HCT116 (cell line): Measurements from ENCODE around the gene UBE2D3. TPM values are rescaled to one million over a fixed set of nuclear protein-coding genes. Genes with fewer than 3 reads are reported as not detected.

Experiments
- ATAC-seq: fragments of 200-7000 bp; cut with Tn5 transposase; 2 replicates; pipeline ENCODE4 v1.9.1; 2020; ENCODE audit warnings: mild to moderate bottlenecking, moderate library complexity
- BruUV-seq: library from RNA; stranded (reverse); fragments of 400-500 nt; replicated peaks from 2 replicates; lab custom pipeline; 2021; lab: Mats Ljungman, UMichigan
- CTCF ChIA-PET: fragments of 300-600 bp; sonication (Branson Sonifier 250); formaldehyde crosslinking; loops from one replicate; lab custom pipeline; 2021; ENCODE audit warnings: antibody characterized with exemption; lab: Charles Lee
- POLR2A ChIA-PET: fragments of 300-600, 350-600 bp; sonication (Branson Sonifier 250); formaldehyde crosslinking; loops from one replicate; lab custom pipeline; 2021; ENCODE audit warnings: antibody characterized with exemption; lab: Charles Lee
- RAD21 ChIA-PET, 2 experiments: fragments of 300-600 bp; sonication (Branson Sonifier 250); formaldehyde crosslinking; loops; one replicate each; lab custom pipeline; 2023; ENCODE audit warnings: low total read pairs in 2 of 2; ENCODE audit not compliant: uncharacterized antibody in 2 of 2, unreplicated experiment in 2 of 2, low non-redundant PET in 1 of 2; lab: Charles Lee
- DNase-seq: peaks from one replicate; pipeline ENCODE4 v3.0.0-alpha.2; 2010; ENCODE audit warnings: low read depth, low spot score
- H2AFZ ChIP-seq: fragments of 200-600 bp; shearing (Covaris generic), sonication (generic); 2 replicates; pipeline ENCODE4 v1.6.1; 2017; ENCODE audit warnings: low read depth, mixed run types, mixed read lengths, antibody characterized with exemption, low read length; ENCODE audit not compliant: poor library complexity, severe bottlenecking
- H3K27ac ChIP-seq: 2 replicates; pipeline ENCODE4 v1.5.1; 2012; ENCODE audit warnings: low read depth, low read length
- H3K27me3 ChIP-seq: fragments of 200-600 bp; sonication (generic); 2 replicates; pipeline ENCODE4 v1.6.1; 2016; ENCODE audit warnings: mixed run types, low read length, mixed read lengths; ENCODE audit not compliant: insufficient read depth
- H3K36me3 ChIP-seq, 2 experiments: fragments of 200-500 bp in 1 of 2; fragments of 200-600 bp in 1 of 2; sonication (Bioruptor generic) in 1 of 2; sonication (generic) in 1 of 2; 2 replicates each; pipeline versions ENCODE4 v1.5.1 to v1.6.1; 2014 to 2016; ENCODE audit warnings: low read length in 2 of 2, inconsistent platforms in 1 of 2, mixed read lengths in 1 of 2, mixed run types in 1 of 2; ENCODE audit not compliant: insufficient read depth in 2 of 2, control insufficient read depth in 1 of 2
- H3K4me1 ChIP-seq, 2 experiments: fragments of 200-600 bp in 1 of 2; sonication (generic) in 1 of 2; 2 replicates each; pipeline versions ENCODE4 v1.5.1 to v1.6.1; 2012 to 2017; ENCODE audit warnings: low read length in 2 of 2, inconsistent platforms in 1 of 2, mild to moderate bottlenecking in 1 of 2, mixed read lengths in 1 of 2, mixed run types in 1 of 2, moderate library complexity in 1 of 2; ENCODE audit not compliant: insufficient read depth in 2 of 2, control insufficient read depth in 1 of 2
- H3K4me2 ChIP-seq: fragments of 200-600 bp; sonication (generic); 2 replicates; pipeline ENCODE4 v1.6.1; 2017; ENCODE audit warnings: mixed run types, low read length, mixed read lengths
- H3K4me3 ChIP-seq, 2 experiments: fragments of 200-600 bp in 1 of 2; sonication (generic) in 1 of 2; replicated peaks in 1 of 2; 2 replicates each; pipeline ENCODE4 v1.5.1; 2011 to 2016; ENCODE audit warnings: low read length in 2 of 2, control low read depth in 1 of 2, low read depth in 1 of 2, mild to moderate bottlenecking in 1 of 2, mixed read lengths in 1 of 2, mixed run types in 1 of 2
- H3K79me2 ChIP-seq: fragments of 200-600 bp; sonication (generic); 2 replicates; pipeline ENCODE4 v1.6.1; 2017; ENCODE audit warnings: mild to moderate bottlenecking, mixed run types, low read length, moderate library complexity, mixed read lengths; ENCODE audit not compliant: insufficient read depth
- H3K9ac ChIP-seq: fragments of 200-600 bp; sonication (generic); 2 replicates; pipeline ENCODE4 v1.6.1; 2016; ENCODE audit warnings: low read length, mixed read lengths
- H3K9me2 ChIP-seq: fragments of 200-600 bp; sonication (generic), shearing (Covaris generic); 2 replicates; pipeline ENCODE4 v1.6.1; 2017; ENCODE audit warnings: mixed run types, mild to moderate bottlenecking, moderate library complexity; ENCODE audit not compliant: insufficient read depth
- H3K9me3 ChIP-seq, 2 experiments: fragments of 200-500 bp in 1 of 2; fragments of 200-600 bp in 1 of 2; sonication (Bioruptor generic) in 1 of 2; sonication (generic) in 1 of 2; 2 replicates each; pipeline ENCODE4 v1.6.1; 2014 to 2017; ENCODE audit warnings: low read length in 2 of 2, mixed read lengths in 2 of 2, inconsistent platforms in 1 of 2, low read depth in 1 of 2, mild to moderate bottlenecking in 1 of 2, mixed run types in 1 of 2, moderate library complexity in 1 of 2; ENCODE audit not compliant: control insufficient read depth in 1 of 2, insufficient read depth in 1 of 2
- H4K20me1 ChIP-seq: fragments of 200-600 bp; sonication (generic), shearing (Covaris generic); 2 replicates; pipeline ENCODE4 v1.6.1; 2017; ENCODE audit warnings: mixed run types, mild to moderate bottlenecking, moderate library complexity; ENCODE audit not compliant: insufficient read depth
- ATF3 ChIP-seq: IDR thresholded peaks from 2 replicates; pipeline ENCODE4 v1.6.1; 2012
- CTCF ChIP-seq, 3 experiments: fragments of 200-600 bp in 1 of 3; sonication (generic) in 1 of 3; IDR thresholded peaks in 2 of 3; conservative IDR thresholded peaks in 1 of 3; 2 replicates each; pipeline ENCODE4 v1.5.1; 2012 to 2017; ENCODE audit warnings: low read depth in 2 of 3, low read length in 2 of 3, antibody characterized with exemption in 1 of 3, borderline replicate concordance in 1 of 3, control low read depth in 1 of 3, mild to moderate bottlenecking in 1 of 3, mixed read lengths in 1 of 3, mixed run types in 1 of 3, moderate library complexity in 1 of 3; ENCODE audit not compliant: insufficient read depth in 1 of 3
- EGR1 ChIP-seq: IDR thresholded peaks from 2 replicates; pipeline ENCODE4 v1.6.1; 2012; ENCODE audit warnings: low read depth
- ELF1 ChIP-seq: IDR thresholded peaks from 2 replicates; pipeline ENCODE4 v1.6.1; 2012; ENCODE audit warnings: low read depth, borderline replicate concordance
- EZH2 ChIP-seq: fragments of 200-600 bp; sonication (generic); IDR thresholded peaks from 2 replicates; pipeline ENCODE4 v1.6.1; 2017; ENCODE audit warnings: antibody characterized with exemption, mixed run types
- FOSL1 ChIP-seq: IDR thresholded peaks from 2 replicates; pipeline ENCODE4 v1.6.1; 2012; ENCODE audit warnings: low read depth
- JUND ChIP-seq: IDR thresholded peaks from 2 replicates; pipeline ENCODE4 v1.6.1; 2012
- MAX ChIP-seq: IDR thresholded peaks from 2 replicates; pipeline ENCODE4 v1.6.1; 2012
- POLR2AphosphoS5 ChIP-seq: IDR thresholded peaks from 2 replicates; pipeline ENCODE4 v1.6.1; 2011; ENCODE audit warnings: mild to moderate bottlenecking, low read depth, low read length, moderate library complexity
- RAD21 ChIP-seq: IDR thresholded peaks from 2 replicates; pipeline ENCODE4 v1.6.1; 2012; ENCODE audit warnings: low read depth, mild to moderate bottlenecking
- REST ChIP-seq: IDR thresholded peaks from 2 replicates; pipeline ENCODE4 v1.6.1; 2012; ENCODE audit warnings: low read depth
- SIN3A ChIP-seq: IDR thresholded peaks from 2 replicates; pipeline ENCODE4 v1.6.1; 2012; ENCODE audit warnings: low read depth
- TCF7L2 ChIP-seq: IDR thresholded peaks from 2 replicates; pipeline ENCODE4 v1.7.0; 2011; ENCODE audit warnings: borderline replicate concordance, inconsistent platforms; ENCODE audit not compliant: insufficient read depth, insufficient read length; ENCODE audit errors: extremely low read depth
- ZBTB33 ChIP-seq: IDR thresholded peaks from 2 replicates; pipeline ENCODE4 v1.6.1; 2011; ENCODE audit warnings: mild to moderate bottlenecking, low read length, moderate library complexity; ENCODE audit not compliant: insufficient replicate concordance; ENCODE audit errors: extremely low read depth
- ZFX ChIP-seq: fragments of 450-650 bp; IDR thresholded peaks from 2 replicates; pipeline ENCODE4 v1.6.1; 2017
- ZNF274 ChIP-seq: fragments of 200-500 bp; sonication (Bioruptor generic); IDR thresholded peaks from 2 replicates; pipeline ENCODE4 v1.6.1; 2014; ENCODE audit warnings: mild to moderate bottlenecking, low read depth, low read length, inconsistent platforms
- intact Hi-C: fragments of 100-400 bp; cut with micrococcal nuclease; formaldehyde crosslinking; loops from 2 replicates; pipeline ENCODE4 v1.10.0; 2022
- total RNA-seq: library from RNA; stranded (reverse); gene quantifications from one replicate; pipeline ENCODE4 v1.2.1, GENCODE V29; 2021; ENCODE audit not compliant: unreplicated experiment

Gene UBE2D3
- total RNA-seq, 1 experiment from 2014 or later, result 302 TPM

GRCh38 chr4:102809190-102809589 lies 18.2 kb downstream of the UBE2D3 start:
- intact Hi-C loops, result no loop called here
- Histone ChIP-seq H2AFZ (no peak overlapping the region), H3K79me2 (peaks cover 100% of the 10 kb centered on the region), H3K4me3 (no peak overlapping the region), H3K27me3 (no peaks in the 10 kb centered on the region), H3K9ac (no peak overlapping the region), H3K27ac (no peak overlapping the region), H3K4me1 (no peaks in the 10 kb centered on the region), H3K9me2 (no peaks in the 10 kb centered on the region)
- ChIA-PET POLR2A (no interaction called here), CTCF (no interaction called here)
- ATAC-seq, result no peak
- TF ChIP-seq MAX (no peak), FOSL1 (no peak), EGR1 (no peak), POLR2AphosphoS5 (no peak), TCF7L2 (no peak), ZNF274 (no peak), ZFX (no peak), CTCF (IDR thresholded peaks at IDR 0.05 in 2 of 3, conservative IDR thresholded peaks at IDR 0.05 in 1 of 3; ENCODE audit: borderline replicate concordance in 1 of 3, insufficient read depth in 1 of 3, low read depth in 2 of 3, low read length in 2 of 3) (no peak), RAD21 (no peak), EZH2 (no peak), SIN3A (no peak), REST (no peak), JUND (no peak), ATF3 (no peak), ELF1 (no peak), ZBTB33 (no peak)
- TF ChIP-seq, all 23 proteins: peak for 0
- RAD21 ChIA-PET, result no interaction called here
- Histone ChIP-seq H4K20me1 (peaks cover 68% of the 10 kb centered on the region), H3K9me3 (no peaks in the 10 kb centered on the region), H3K36me3 (peaks cover 16 to 42% of the 10 kb centered on the region in 2 experiments; a peak in 3 of 4 replicates), H3K4me2 (no peak overlapping the region)
- no TSS peak for BruUV-seq
- DNase-seq, result no peak
